GM21381 (cell line): ENCODE data around the gene CIAPIN1.

Experiments
- ATAC-seq: cut with Tn5 transposase; IDR thresholded peaks from one replicate; pipeline ENCODE4 v1.9.1; 2021; ENCODE audit warnings: mild to moderate bottlenecking, moderate library complexity; ENCODE audit not compliant: unreplicated experiment

CIAPIN1 gene

GRCh38 chr16:57476546-57477410 lies 29.6 kb upstream of the CIAPIN1 start:
- no peak for ATAC-seq

- peak; percentile 92 for ATAC-seq
Observed at GRCh38 chr16:57475711-57476339, 28.6 kb upstream of the CIAPIN1 start.

GRCh38 chr16:57474671-57475661 lies 27.8 kb upstream of the CIAPIN1 start:
- ATAC-seq, result no peak

- ATAC-seq, result no peak
Observed at GRCh38 chr16:57473906-57474305, 26.7 kb upstream of the CIAPIN1 start.

- ATAC-seq, result no peak
Observed at GRCh38 chr16:57473176-57473840, 26.1 kb upstream of the CIAPIN1 start.

DNA sequence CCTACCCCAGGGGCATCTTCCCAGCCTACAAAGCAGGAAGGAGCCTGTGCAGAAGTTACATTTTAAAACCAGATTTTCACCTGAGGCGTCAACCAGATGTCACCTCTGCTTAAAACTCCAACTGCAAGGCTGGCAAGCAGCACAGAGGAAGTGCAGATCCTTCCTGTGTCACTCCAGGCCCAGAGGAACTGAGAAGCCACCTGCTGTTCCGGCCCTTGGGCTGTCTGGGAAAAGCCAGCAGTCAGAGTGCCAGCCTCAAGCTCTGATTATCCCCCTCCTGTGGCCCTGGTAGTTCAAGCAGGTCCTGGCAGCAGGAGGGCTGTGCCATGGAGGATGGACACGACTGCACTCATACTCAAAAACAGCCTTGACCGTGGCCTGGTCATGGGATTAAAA lies 25.5 kb upstream of the CIAPIN1 start:
- no peak for ATAC-seq

DNA sequence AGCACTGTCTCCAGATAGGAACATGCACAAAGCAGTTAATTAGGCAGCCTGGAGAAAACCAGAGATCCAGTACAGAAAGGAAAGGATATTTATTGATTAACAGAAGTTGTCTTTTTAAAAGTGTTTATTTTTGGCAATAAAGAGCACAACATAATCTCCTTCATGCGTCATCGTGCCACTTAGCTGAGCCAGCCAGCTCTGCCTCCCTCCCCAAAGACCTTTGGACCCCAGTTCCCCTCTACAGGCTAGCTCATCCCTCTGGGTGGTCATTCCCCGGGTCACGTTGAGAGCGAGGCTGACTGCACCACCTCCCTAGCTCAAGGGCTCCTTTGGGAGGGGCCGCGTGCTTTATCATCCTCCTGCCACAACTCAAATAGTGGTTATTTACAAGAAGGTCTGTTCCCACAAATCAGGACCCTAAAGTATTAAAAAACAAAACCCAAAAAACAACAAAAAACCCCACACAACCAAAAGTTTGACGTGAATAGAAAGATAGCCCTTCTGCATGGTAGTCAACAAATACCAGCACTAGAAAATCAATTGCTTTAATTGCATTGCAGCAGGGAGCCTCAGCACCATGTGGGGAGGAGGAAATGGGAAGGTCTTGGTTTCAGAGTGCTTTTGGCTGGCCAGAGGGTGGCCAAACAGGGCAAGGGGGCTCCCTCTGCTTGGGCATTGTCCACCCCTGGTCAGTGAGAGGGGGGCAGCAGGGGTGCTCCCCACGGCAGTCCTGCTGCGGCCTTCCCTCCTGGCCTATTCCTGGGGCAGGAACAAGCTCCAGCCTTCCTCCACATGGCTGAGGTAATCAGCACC lies 24.9 kb upstream of the CIAPIN1 start:
- ATAC-seq, result no peak

DNA sequence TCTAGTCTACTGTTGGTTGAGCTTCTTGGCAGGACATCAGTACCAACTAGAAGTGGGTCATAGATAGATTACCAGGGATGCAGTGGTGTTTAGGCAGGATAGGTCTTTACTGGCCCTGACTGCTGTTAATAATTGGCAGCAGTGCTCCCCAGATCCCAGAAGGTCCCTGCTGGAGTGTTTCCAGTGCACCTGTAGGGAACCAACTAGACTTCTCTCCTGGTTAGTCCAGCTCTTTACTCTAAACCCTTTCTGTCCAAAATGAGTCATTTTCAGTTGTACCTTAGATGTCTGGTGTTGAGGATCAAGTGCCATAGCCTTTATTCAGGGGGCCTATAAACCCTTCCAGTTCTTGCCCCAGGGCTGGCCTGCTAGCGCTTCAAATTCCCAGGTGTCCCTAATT lies 24.0 kb upstream of the CIAPIN1 start:
- no peak for ATAC-seq

DNA sequence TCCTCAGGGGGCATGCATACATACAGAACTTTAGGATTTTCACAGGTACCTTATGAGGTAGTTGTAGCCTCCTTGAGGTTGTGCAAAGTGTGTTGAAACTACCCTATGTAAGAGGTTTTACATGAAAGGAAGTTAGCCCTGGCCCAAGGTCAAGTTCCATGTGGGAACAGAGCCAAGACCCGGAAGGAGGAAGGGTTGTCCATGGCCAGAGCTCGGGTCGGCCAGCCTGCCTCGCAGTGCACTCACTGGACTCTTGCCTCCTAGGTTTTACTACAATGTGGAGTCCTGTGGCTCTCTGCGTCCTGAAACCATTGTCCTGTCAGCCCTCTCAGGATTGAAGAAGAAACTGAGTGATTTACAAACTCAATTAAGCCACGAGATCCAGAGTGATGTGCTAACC lies 23.5 kb upstream of the CIAPIN1 start:
- ATAC-seq, result no peak

DNA sequence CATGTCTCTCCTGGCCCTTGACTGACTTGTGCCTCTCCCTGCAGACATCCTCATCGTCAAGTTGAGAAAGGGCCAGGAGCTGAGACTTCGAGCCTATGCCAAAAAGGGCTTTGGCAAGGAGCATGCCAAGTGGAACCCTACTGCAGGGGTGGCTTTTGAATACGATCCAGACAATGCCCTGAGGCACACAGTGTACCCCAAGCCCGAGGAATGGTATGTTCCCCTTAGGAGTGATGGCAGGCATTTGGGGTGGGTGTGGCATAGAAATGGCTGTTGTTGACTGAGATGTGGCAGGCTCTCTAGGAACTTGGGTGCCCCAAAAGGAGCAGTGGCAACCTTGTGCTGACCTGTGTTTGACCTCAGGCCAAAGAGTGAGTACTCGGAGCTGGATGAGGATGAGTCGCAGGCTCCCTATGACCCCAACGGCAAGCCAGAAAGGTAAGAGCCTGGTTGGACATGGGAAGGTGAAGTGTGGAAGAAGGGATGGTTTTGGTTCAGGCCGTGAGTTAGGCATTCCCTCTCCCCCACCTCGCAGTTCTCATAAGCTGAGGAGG lies 22.8 kb upstream of the CIAPIN1 start:
- ATAC-seq, result no peak

GRCh38 chr16:57469046-57469445 lies 21.9 kb upstream of the CIAPIN1 start:
- no peak for ATAC-seq

DNA sequence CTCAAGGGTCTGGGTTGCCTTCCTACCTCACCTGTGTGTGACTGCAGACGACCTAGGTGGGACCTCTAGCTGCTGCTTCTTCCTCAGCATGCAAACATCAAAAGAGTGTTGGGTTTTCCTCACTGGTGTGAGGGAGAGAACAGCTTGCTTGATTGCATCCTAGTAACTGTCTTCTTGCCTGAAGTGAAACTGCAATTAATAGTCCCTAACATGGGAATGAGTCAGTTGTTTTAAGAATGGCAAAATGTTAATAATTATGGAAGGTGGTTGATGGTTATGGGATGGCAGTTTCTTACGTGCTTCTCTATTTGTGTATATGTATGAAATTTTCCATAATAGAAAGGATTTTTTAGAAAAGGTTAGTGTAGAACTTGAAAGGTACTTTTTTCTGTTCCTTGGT lies 21.2 kb upstream of the CIAPIN1 start:
- no peak for ATAC-seq

DNA sequence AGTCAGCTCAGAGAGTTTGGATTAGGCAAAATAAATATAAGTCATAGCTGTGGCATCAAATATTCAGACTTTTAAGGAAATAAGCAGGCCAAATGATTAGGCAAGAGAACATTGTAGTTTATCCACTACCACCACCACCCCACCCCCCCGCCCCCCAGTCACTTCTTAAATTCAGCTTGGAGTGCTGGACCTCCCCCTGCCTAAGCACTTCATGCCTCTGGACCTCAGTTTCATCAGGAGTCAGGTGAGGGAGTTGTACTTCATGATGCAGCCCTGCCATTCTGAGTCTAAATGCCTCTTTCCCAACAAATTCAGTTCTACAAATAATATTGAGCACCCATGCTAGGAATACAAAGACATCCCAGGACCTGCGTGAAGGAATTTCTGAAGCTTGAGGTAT lies 17.3 kb upstream of the CIAPIN1 start:
- ATAC-seq, result no peak

DNA sequence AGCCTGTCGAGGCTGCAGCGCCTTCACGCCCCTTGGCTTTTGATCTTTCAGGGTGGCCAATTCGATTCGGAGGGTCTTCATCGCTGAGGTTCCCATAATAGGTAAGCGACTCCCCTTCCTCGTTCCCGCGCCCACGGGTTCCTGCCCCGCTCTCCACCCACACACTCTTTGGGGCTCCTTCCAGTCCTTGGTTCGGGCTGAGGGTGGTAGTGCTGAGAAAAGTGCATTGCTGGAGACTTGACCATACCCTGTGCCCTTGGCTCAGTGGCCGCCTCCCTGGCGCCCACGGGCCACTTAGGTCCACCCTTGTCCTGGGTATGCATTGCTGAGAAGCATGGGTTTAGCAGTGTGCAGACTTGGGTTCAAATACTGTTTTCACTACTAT lies 15.8 kb upstream of the CIAPIN1 start:
- ATAC-seq, result no peak

GRCh38 chr16:57462209-57462977 lies 15.2 kb upstream of the CIAPIN1 start, which contains the start of gene POLR2C:
POLR2C (plus strand) TSS chr16:57462679; CDS start chr16:57462725, 46 bp downstream.
- peak; percentile 95 for ATAC-seq

DNA sequence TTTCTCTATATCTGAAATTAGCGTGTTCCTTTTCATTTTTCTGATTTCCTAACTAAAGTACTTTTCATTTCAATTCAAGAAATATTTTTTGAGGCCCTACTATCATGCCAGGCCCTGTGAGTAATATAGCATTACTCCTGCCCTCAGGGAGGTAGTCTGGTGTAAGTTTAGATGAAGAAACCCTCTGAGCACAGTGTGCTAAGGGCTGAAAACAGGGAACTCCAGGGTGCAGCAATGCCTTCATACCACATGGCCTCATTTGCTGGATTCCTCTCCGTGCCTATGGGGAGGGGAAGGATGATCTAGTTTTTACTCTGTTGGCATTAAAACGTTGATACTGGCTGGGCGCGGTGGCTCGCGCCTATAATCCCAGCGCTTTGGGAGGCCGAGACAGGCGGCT lies 4.8 kb upstream of the CIAPIN1 start:
- no peak for ATAC-seq

DNA sequence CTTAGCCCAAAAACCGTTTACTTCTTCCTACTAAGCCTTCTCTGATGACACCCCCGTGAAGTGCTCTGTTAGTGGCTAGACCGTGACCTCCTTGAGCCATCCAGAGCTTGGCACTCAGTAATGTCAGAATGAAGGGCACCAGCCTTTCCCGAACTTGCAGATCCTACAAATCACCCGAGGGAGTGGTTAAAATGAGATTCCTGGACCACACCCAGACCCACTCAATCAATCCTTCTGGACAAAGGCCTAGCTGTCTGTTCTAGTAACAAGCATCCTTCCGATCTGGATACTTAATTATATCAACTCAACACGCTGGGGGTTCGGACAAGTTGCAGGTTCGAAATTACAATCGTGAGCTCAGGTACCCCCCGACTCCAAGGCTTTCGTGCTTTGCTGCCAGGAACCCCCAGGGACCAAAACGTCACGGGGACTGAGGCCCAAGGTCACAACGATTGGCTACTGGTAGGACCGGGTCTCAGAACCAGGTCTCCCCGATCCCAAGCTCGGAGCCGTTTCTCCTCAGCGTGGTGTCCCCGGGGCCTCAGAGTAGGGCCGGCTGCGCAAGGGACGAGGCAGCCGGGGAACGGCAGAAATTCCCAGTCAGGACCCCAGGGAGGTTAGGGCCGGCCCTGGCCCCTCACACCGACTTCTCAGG lies 527 bp downstream of the CIAPIN1 start:
- peak; percentile 23 for ATAC-seq

DNA sequence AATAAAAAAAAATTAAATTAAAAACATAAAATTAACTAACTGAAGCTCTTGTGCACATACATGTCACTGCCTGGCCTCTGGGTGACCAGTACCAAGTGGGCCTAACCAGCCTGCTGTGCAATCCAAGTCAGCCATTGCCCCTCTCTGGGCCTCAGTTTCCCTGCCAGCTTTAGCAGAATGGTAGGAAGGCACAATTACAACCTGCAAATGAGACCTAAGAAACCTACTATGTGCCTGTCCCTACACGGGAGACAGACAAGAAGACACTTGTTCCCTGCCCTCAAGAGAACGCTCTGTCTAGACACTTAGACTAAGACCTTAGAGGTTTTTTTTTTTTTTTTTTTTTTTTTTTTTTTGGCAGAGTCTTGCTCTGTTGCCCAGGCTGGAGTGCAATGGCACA lies 1.7 kb downstream of the CIAPIN1 start:
- no peak for ATAC-seq
